Transverse colon (tissue), 3 donors: ENCODE measurements around the gene KLF11.

Experiments
- CTCF ChIP-seq, 5 experiments: fragments of 200-600 bp in 3 of 5; fragments of 450-650 bp in 2 of 5; sonication (generic) in 3 of 5; IDR thresholded peaks; 1 replicate in 2 of 5; 2 replicates in 3 of 5; pipeline ENCODE4 v1.5.1; 2016 to 2017; ENCODE audit warnings: antibody characterized with exemption in 5 of 5, inconsistent platforms in 3 of 5, mild to moderate bottlenecking in 2 of 5, moderate library complexity in 1 of 5
- POLR2A ChIP-seq: fragments of 450-650 bp; IDR thresholded peaks from one replicate; pipeline ENCODE4 v1.6.1; 2016; ENCODE audit warnings: antibody characterized with exemption, mild to moderate bottlenecking, moderate library complexity

GRCh38 chr2:10087360-10087759 is 44.0 kb downstream of the KLF11 start:
- TF ChIP-seq CTCF (IDR thresholded peaks at IDR 0.05) (no peak), POLR2A (no peak)
